ENCODE results near the gene LRRN1. TPM values are rescaled to one million over a fixed set of nuclear protein-coding genes. Genes with fewer than 3 reads are reported as not detected.

LRRN1 gene
- total RNA-seq, 2 experiments from 2014 or later, result not detected

DNA sequence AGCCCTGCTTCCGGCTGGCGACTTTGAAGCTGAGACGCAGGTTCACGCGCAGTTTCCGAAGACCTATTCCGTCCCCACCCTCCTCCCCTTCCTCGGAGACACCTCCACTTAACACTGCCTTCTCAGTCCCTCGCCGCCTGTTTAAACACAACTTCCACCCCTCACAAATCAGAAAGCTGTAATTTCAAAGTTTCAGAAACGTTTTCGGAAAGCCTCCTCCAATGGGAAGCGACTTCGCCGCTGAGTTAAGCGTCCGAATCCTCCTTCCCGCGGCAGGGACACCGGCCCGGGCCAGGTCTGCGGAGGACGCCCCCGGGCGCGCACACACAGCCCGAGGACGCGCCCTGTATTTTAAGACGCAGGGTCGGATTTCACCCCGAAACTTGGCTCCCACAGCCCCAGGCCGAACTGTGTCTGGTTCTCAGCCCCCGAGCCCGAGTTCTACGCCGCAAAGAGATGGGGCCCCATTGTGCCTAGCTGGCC, 559 bp upstream of the LRRN1 start:
- Histone ChIP-seq H4K20me1 (ENCODE audit: insufficient read depth, low read length) (no peaks in the 10 kb centered on the region), H3K36me3 (ENCODE audit: insufficient read depth, low read length) (no peaks in the 10 kb centered on the region), H3K4me3 (ENCODE audit: low read depth, low read length, poor library complexity, severe bottlenecking) (no peak overlapping the region), H3K79me2 (ENCODE audit: insufficient read depth, low read depth, low read length) (no peaks in the 10 kb centered on the region), H3K4me1 (ENCODE audit: insufficient read depth, low read length, poor library complexity, severe bottlenecking) (no peaks in the 10 kb centered on the region), H3K4me2 (ENCODE audit: low read length) (no peak overlapping the region), H3K9me3 (ENCODE audit: low read length) (no peaks in the 10 kb centered on the region), H3K9me2 (ENCODE audit: insufficient read depth, low read length) (no peaks in the 10 kb centered on the region), H2AFZ (ENCODE audit: low read length) (no peak overlapping the region), H3K27ac (ENCODE audit: low read depth, low read length, poor library complexity, severe bottlenecking) (no peak overlapping the region)
- ChIA-PET POLR2A (no interaction called here), CTCF (ENCODE audit: unreplicated experiment) (no interaction called here)
- no peak for TF ChIP-seq CTCF (conservative IDR thresholded peaks at IDR 0.05; ENCODE audit: low read length)
- intact Hi-C loops (cut with micrococcal nuclease; ENCODE audit: unreplicated experiment), result no loop called here
- no TSS peak for BruUV-seq (replicated peaks)
- DNase-seq (ENCODE audit: low spot score), result no peak

- Histone ChIP-seq H4K20me1 (ENCODE audit: insufficient read depth, low read length) (no peaks in the 10 kb centered on the region), H3K79me2 (ENCODE audit: insufficient read depth, low read depth, low read length) (no peaks in the 10 kb centered on the region), H3K4me2 (ENCODE audit: low read length) (no peak overlapping the region), H3K27ac (ENCODE audit: low read depth, low read length, poor library complexity, severe bottlenecking) (no peak overlapping the region), H3K4me1 (ENCODE audit: insufficient read depth, low read length, poor library complexity, severe bottlenecking) (no peaks in the 10 kb centered on the region), H3K9me3 (ENCODE audit: low read length) (no peaks in the 10 kb centered on the region), H3K9me2 (ENCODE audit: insufficient read depth, low read length) (no peaks in the 10 kb centered on the region), H3K4me3 (ENCODE audit: low read depth, low read length, poor library complexity, severe bottlenecking) (no peak overlapping the region), H2AFZ (ENCODE audit: low read length) (no peak overlapping the region), H3K36me3 (ENCODE audit: insufficient read depth, low read length) (no peaks in the 10 kb centered on the region)
- ChIA-PET POLR2A (no interaction called here), CTCF (ENCODE audit: unreplicated experiment) (no interaction called here)
- no TSS peak for BruUV-seq (replicated peaks)
- intact Hi-C loops (cut with micrococcal nuclease; ENCODE audit: unreplicated experiment), result no loop called here
- TF ChIP-seq EZH2phosphoT487 (IDR thresholded peaks at IDR 0.05; ENCODE audit: borderline replicate concordance, low read depth, low read length) (no peak), CTCF (conservative IDR thresholded peaks at IDR 0.05; ENCODE audit: low read length) (no peak)
- no peak for DNase-seq (ENCODE audit: low spot score)
Measured at GRCh38 chr3:3800080-3800455, 837 bp downstream of the LRRN1 start.

DNA sequence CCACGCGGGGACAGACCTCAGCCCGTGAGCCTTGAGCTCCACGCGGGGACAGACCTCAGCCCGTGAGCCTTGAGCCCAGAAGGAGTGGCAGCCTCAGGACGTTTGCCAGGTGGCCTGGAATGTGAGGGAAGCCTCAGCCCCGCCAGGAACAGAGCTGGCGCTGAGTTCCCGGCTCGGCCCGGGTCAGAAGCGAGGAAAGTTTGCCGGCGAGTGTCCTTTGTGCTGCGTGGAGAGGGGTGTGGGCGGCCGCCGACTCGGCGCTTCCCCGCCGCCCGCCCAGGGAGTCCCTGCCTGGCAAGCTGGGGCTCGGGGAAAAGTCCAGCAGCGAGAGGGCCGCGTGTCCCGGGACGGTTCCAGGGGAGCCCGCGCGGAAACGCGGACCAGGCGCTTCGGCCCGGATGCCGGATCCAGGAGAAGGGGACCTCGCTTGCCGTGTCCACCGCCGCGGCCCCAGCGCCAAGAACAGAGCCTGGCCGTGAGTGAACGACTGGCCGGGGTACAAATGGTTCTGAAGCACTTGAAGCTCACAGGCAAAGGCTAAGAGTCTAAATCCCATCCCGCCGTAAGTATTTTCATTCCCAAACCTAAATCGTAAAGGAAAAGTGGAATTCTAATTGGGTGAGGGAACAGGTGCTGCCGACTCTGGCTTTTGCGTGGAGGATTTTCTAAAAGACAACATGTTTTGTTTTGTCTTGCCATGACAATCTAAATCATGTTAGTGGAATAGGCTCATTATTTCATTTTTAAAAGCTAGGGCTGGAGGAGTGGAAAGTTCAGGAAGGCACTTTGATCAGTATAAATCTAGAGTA, 1.7 kb downstream of the LRRN1 start:
- no peaks in the 10 kb centered on the region for H3K4me1 ChIP-seq (ENCODE audit: insufficient read depth, low read length, poor library complexity, severe bottlenecking)
- H3K4me3 ChIP-seq (ENCODE audit: low read depth, low read length, poor library complexity, severe bottlenecking), result no peak overlapping the region
- H3K9me2 ChIP-seq (ENCODE audit: insufficient read depth, low read length), result no peaks in the 10 kb centered on the region
- no peaks in the 10 kb centered on the region for H3K79me2 ChIP-seq (ENCODE audit: insufficient read depth, low read depth, low read length)
- intact Hi-C loops (cut with micrococcal nuclease; ENCODE audit: unreplicated experiment), result no loop called here
- TF ChIP-seq CTCF (conservative IDR thresholded peaks at IDR 0.05; ENCODE audit: low read length) (no peak), EZH2phosphoT487 (IDR thresholded peaks at IDR 0.05; ENCODE audit: borderline replicate concordance, low read depth, low read length) (no peak)
- H3K9me3 ChIP-seq (ENCODE audit: low read length), result no peaks in the 10 kb centered on the region
- H3K4me2 ChIP-seq (ENCODE audit: low read length), result no peak overlapping the region
- no peak overlapping the region for H2AFZ ChIP-seq (ENCODE audit: low read length)
- H3K27ac ChIP-seq (ENCODE audit: low read depth, low read length, poor library complexity, severe bottlenecking), result no peak overlapping the region
- no peak for DNase-seq (ENCODE audit: low spot score)
- POLR2A ChIA-PET, result interaction anchor here (1.2 kb wide), 1 partner anchor 18 kb away, joined by 3 read pairs; no protein-coding TSS in a partner anchor
- no TSS peak for BruUV-seq (replicated peaks)
- CTCF ChIA-PET (ENCODE audit: unreplicated experiment), result no interaction called here
- no peaks in the 10 kb centered on the region for H4K20me1 ChIP-seq (ENCODE audit: insufficient read depth, low read length)
- no peaks in the 10 kb centered on the region for H3K36me3 ChIP-seq (ENCODE audit: insufficient read depth, low read length)
